H9 (cell line): ENCODE results near the gene DENND1A. TPM values are rescaled to one million over a fixed set of nuclear protein-coding genes. Genes with fewer than 3 reads are reported as not detected.

Source experiments
- DNase-seq: peaks from one replicate; pipeline ENCODE4 v3.0.0-alpha.2; 2017
- H2AFZ ChIP-seq: one replicate; pipeline ENCODE4 v1.6.1; 2013; ENCODE audit warnings: mild to moderate bottlenecking, low read length, control low read depth, moderate library complexity
- H2AK5ac ChIP-seq: 2 replicates; pipeline ENCODE4 v1.6.1; 2013; ENCODE audit warnings: low read length, control low read depth, mixed read lengths; ENCODE audit not compliant: insufficient read length
- H2BK120ac ChIP-seq: one replicate; pipeline ENCODE4 v1.6.1; 2013; ENCODE audit warnings: low read depth, mild to moderate bottlenecking, low read length, control low read depth, inconsistent platforms; ENCODE audit not compliant: poor library complexity, severe bottlenecking
- H2BK12ac ChIP-seq: 2 replicates; pipeline ENCODE4 v1.6.1; 2013; ENCODE audit warnings: low read length, control low read depth, mixed read lengths, low read depth; ENCODE audit not compliant: insufficient read length
- H2BK15ac ChIP-seq: 2 replicates; pipeline ENCODE4 v1.6.1; 2013; ENCODE audit warnings: low read depth, low read length, control low read depth
- H2BK20ac ChIP-seq: one replicate; pipeline ENCODE4 v1.6.1; 2013; ENCODE audit warnings: low read depth, mild to moderate bottlenecking, low read length, control low read depth, inconsistent platforms; ENCODE audit not compliant: poor library complexity, severe bottlenecking
- H2BK5ac ChIP-seq: 2 replicates; pipeline ENCODE4 v1.6.1; 2013; ENCODE audit warnings: low read length, control low read depth, mixed read lengths; ENCODE audit not compliant: insufficient read length
- H3K14ac ChIP-seq: 2 replicates; pipeline ENCODE4 v1.6.1; 2013; ENCODE audit warnings: low read length, control low read depth; ENCODE audit not compliant: insufficient read depth
- H3K18ac ChIP-seq: 2 replicates; pipeline ENCODE4 v1.6.1; 2013; ENCODE audit warnings: low read depth, mild to moderate bottlenecking, mixed read lengths, low read length, control low read depth; ENCODE audit not compliant: insufficient read length
- H3K23ac ChIP-seq: 2 replicates; pipeline ENCODE4 v1.6.1; 2013; ENCODE audit warnings: low read length, control low read depth, mixed read lengths, low read depth; ENCODE audit not compliant: insufficient read length
- H3K23me2 ChIP-seq: 2 replicates; pipeline ENCODE4 v1.6.1; 2013; ENCODE audit warnings: low read depth, mild to moderate bottlenecking, mixed read lengths, low read length, control low read depth; ENCODE audit not compliant: insufficient read length, poor library complexity, severe bottlenecking
- H3K27ac ChIP-seq: 2 replicates; pipeline ENCODE4 v1.5.1; 2013; ENCODE audit warnings: low read length, control low read depth, mixed read lengths, low read depth; ENCODE audit not compliant: insufficient read length
- H3K27me3 ChIP-seq: 2 replicates; pipeline ENCODE4 v1.6.1; 2013; ENCODE audit warnings: low read length, control low read depth, inconsistent platforms; ENCODE audit not compliant: insufficient read depth
- H3K4ac ChIP-seq: 2 replicates; pipeline ENCODE4 v1.6.1; 2013; ENCODE audit warnings: low read depth, mild to moderate bottlenecking, control low read depth, inconsistent platforms, low read length, moderate library complexity
- H3K4me1 ChIP-seq: 2 replicates; pipeline ENCODE4 v1.6.1; 2013; ENCODE audit warnings: low read length, control low read depth, inconsistent platforms; ENCODE audit not compliant: insufficient read depth
- H3K4me2 ChIP-seq: 2 replicates; pipeline ENCODE4 v1.6.1; 2013; ENCODE audit warnings: low read length, control low read depth, mixed read lengths; ENCODE audit not compliant: insufficient read length, insufficient read depth
- H3K56ac ChIP-seq: 2 replicates; pipeline ENCODE4 v1.6.1; 2013; ENCODE audit warnings: low read depth, mild to moderate bottlenecking, mixed read lengths, low read length, control low read depth; ENCODE audit not compliant: insufficient read length
- H3K79me1 ChIP-seq: 2 replicates; pipeline ENCODE4 v1.6.1; 2013; ENCODE audit warnings: low read depth, mild to moderate bottlenecking, moderate library complexity, low read length, control low read depth, inconsistent platforms; ENCODE audit not compliant: insufficient read depth, poor library complexity, severe bottlenecking
- H3K79me2 ChIP-seq: 2 replicates; pipeline ENCODE4 v1.6.1; 2013; ENCODE audit warnings: low read length, control low read depth, inconsistent platforms; ENCODE audit not compliant: insufficient read depth
- H3K9ac ChIP-seq: 2 replicates; pipeline ENCODE4 v1.6.1; 2013; ENCODE audit warnings: low read length, control low read depth, mixed read lengths; ENCODE audit not compliant: insufficient read length; ENCODE audit errors: extremely low read depth
- H3K9me3 ChIP-seq: one replicate; pipeline ENCODE4 v1.6.1; 2013; ENCODE audit warnings: low read depth, low read length, inconsistent platforms; ENCODE audit not compliant: control insufficient read depth
- H3T11ph ChIP-seq: one replicate; pipeline ENCODE4 v1.6.1; 2013; ENCODE audit warnings: mild to moderate bottlenecking, low read length, control low read depth, inconsistent platforms
- H4K20me1 ChIP-seq: one replicate; pipeline ENCODE4 v1.6.1; 2013; ENCODE audit not compliant: control insufficient read depth, insufficient read length, insufficient read depth
- H4K5ac ChIP-seq: 2 replicates; pipeline ENCODE4 v1.6.1; 2013; ENCODE audit warnings: low read depth, mild to moderate bottlenecking, mixed read lengths, low read length, control low read depth; ENCODE audit not compliant: insufficient read length
- H4K8ac ChIP-seq: replicated peaks from 2 replicates; pipeline ENCODE4 v1.6.1; 2013; ENCODE audit warnings: low read length, control low read depth, mixed read lengths, low read depth; ENCODE audit not compliant: insufficient read length
- H4K91ac ChIP-seq: 2 replicates; pipeline ENCODE4 v1.6.1; 2013; ENCODE audit warnings: low read depth, mild to moderate bottlenecking, moderate library complexity, mixed read lengths, low read length, control low read depth; ENCODE audit not compliant: insufficient read length
- H3K27ac Mint-ChIP-seq, 3 experiments: 2 replicates in 2 of 3; 3 replicates in 1 of 3; pipeline ENCODE4 v1.8.0; 2020 to 2021; ENCODE audit warnings: mixed read lengths in 3 of 3, mild to moderate bottlenecking in 1 of 3, moderate library complexity in 1 of 3
- H3K27me3 Mint-ChIP-seq: 2 replicates; pipeline ENCODE4 v1.8.0; 2021; ENCODE audit warnings: low read depth, mild to moderate bottlenecking, moderate library complexity, mixed read lengths
- H3K36me3 Mint-ChIP-seq, 3 experiments: 2 replicates in 2 of 3; 3 replicates in 1 of 3; pipeline ENCODE4 v1.8.0; 2020 to 2021; ENCODE audit warnings: low read depth in 3 of 3, mixed read lengths in 3 of 3; ENCODE audit not compliant: insufficient read depth in 1 of 3
- H3K4me1 Mint-ChIP-seq, 2 experiments: 2 replicates each; pipeline ENCODE4 v1.8.0; 2020; ENCODE audit warnings: mixed read lengths in 2 of 2
- H3K4me3 Mint-ChIP-seq, 2 experiments: 2 replicates in 1 of 2; 3 replicates in 1 of 2; pipeline ENCODE4 v1.8.0; 2020 to 2021; ENCODE audit warnings: mild to moderate bottlenecking in 2 of 2, mixed read lengths in 2 of 2, moderate library complexity in 1 of 2
- H3K9me3 Mint-ChIP-seq, 2 experiments: 2 replicates in 1 of 2; 3 replicates in 1 of 2; pipeline ENCODE4 v1.8.0; 2020; ENCODE audit warnings: mild to moderate bottlenecking in 2 of 2, mixed read lengths in 2 of 2, moderate library complexity in 1 of 2
- WGBS: extraction: QIAGEN DNeasy Blood & Tissue Kit; methylation state at CpG from one replicate; pipeline ENCODE4 v1.1.7; 2013; ENCODE audit warnings: missing lambda C conversion rate, low lambda C conversion rate, mixed read lengths; ENCODE audit not compliant: insufficient read length; ENCODE audit errors: extremely low coverage; 5-methylcytosine and 5-hydroxymethylcytosine counted together
- total RNA-seq: library from RNA; stranded (reverse); gene quantifications from 2 replicates; pipeline ENCODE4 v1.2.1, GENCODE V29; 2021
- TF ChIP-seq, protein P1 (sequence below): fragments of 200-600 bp; sonication (generic); conservative IDR thresholded peaks from 3 replicates; pipeline ENCODE4 v1.8.0; 2021; ENCODE audit warnings: antibody characterized with exemption, mild to moderate bottlenecking

Gene DENND1A
- total RNA-seq, 1 experiment from 2014 or later, result 20.4 TPM

DNA sequence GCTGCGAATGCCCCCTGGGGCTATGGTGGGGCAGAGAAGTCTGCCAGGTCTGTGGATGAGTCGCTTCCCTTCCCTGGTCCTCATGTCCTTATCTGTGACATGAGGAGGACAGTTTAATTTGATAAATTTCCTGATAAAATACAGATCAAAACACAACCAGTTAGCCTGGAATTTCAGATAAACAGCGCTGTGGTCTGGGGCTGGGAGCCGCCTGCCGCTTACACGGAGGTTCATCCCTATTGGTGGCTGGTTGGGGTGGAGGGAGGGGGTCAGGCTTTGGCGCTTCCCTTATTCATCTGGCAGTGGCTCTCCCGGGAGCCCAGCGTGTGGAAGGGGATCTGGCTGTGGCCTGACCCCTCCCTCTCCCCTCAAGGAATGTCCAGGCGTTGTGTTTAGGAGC, 556.0 kb downstream of the DENND1A start:
- no peaks in the 10 kb centered on the region for H4K20me1 ChIP-seq
- no peak overlapping the region for H2BK5ac ChIP-seq
- peaks cover 0 to 30% (median 2%) of the 10 kb centered on the region in 3 experiments; a peak in 4 of 7 replicates for H3K36me3 Mint-ChIP-seq
- peak overlapping the region in 1 of 3 experiments; percentile 65; a peak in 1 of 7 replicates for H3K27ac Mint-ChIP-seq
- no peak overlapping the region for H2AK5ac ChIP-seq
- H4K5ac ChIP-seq, result no peak overlapping the region
- no peaks in the 10 kb centered on the region for H3K4me1 ChIP-seq
- no peak overlapping the region for H4K91ac ChIP-seq
- H2BK120ac ChIP-seq, result no peak overlapping the region
- no peak overlapping the region for H3K23ac ChIP-seq
- no peak overlapping the region for H3K4me3 Mint-ChIP-seq
- DNase-seq, result peak; percentile 67
- H3K4me2 ChIP-seq, result no peak overlapping the region
- peaks cover 19 to 29% of the 10 kb centered on the region in 2 experiments for H3K4me1 Mint-ChIP-seq
- no peak overlapping the region for H4K8ac ChIP-seq
- H3K4ac ChIP-seq, result no peak overlapping the region
- WGBS, result no CpG with 5 or more reads among the region's 10 CpGs
- no peaks in the 10 kb centered on the region for H3K79me1 ChIP-seq
- H3K79me2 ChIP-seq, result no peaks in the 10 kb centered on the region
- H2AFZ ChIP-seq, result no peak overlapping the region
- TF ChIP-seq, protein P1, sequence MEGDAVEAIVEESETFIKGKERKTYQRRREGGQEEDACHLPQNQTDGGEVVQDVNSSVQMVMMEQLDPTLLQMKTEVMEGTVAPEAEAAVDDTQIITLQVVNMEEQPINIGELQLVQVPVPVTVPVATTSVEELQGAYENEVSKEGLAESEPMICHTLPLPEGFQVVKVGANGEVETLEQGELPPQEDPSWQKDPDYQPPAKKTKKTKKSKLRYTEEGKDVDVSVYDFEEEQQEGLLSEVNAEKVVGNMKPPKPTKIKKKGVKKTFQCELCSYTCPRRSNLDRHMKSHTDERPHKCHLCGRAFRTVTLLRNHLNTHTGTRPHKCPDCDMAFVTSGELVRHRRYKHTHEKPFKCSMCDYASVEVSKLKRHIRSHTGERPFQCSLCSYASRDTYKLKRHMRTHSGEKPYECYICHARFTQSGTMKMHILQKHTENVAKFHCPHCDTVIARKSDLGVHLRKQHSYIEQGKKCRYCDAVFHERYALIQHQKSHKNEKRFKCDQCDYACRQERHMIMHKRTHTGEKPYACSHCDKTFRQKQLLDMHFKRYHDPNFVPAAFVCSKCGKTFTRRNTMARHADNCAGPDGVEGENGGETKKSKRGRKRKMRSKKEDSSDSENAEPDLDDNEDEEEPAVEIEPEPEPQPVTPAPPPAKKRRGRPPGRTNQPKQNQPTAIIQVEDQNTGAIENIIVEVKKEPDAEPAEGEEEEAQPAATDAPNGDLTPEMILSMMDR, result no peak
- H3K9ac ChIP-seq, result no peak overlapping the region
- no peaks in the 10 kb centered on the region for H3K23me2 ChIP-seq
- H3K56ac ChIP-seq, result no peak overlapping the region
- H2BK12ac ChIP-seq, result no peak overlapping the region
- H3K9me3 ChIP-seq, result no peaks in the 10 kb centered on the region
- no peak overlapping the region for H3K14ac ChIP-seq
- no peak overlapping the region for H2BK15ac ChIP-seq
- H3K27me3 ChIP-seq, result no peaks in the 10 kb centered on the region; the same call in 1 of the 2 replicates
- no peak overlapping the region for H2BK20ac ChIP-seq
- no peak overlapping the region for H3K27ac ChIP-seq
- no peaks in the 10 kb centered on the region; a peak in 1 of 5 replicates for H3K9me3 Mint-ChIP-seq
- H3K27me3 Mint-ChIP-seq, result peaks cover 21% of the 10 kb centered on the region
- no peak overlapping the region for H3T11ph ChIP-seq
- H3K18ac ChIP-seq, result no peak overlapping the region
